SK-N-SH treated with all-trans-retinoic acid at 6 μM for 48 hours (cell line): ENCODE data around the gene TMPRSS4.

Experiments used
- ATAC-seq: fragments of 200-7000 bp; cut with Tn5 transposase; 3 replicates; pipeline ENCODE4 v1.9.1; 2020; ENCODE audit warnings: mild to moderate bottlenecking, moderate library complexity
- ARNTL ChIP-seq: fragments of 450-650 bp; formaldehyde crosslinking; IDR thresholded peaks from 2 replicates; pipeline ENCODE4 v1.5.0; 2020; ENCODE audit warnings: low read depth, mild to moderate bottlenecking, moderate library complexity, borderline replicate concordance
- BACH2 ChIP-seq: fragments of 250-450 bp; sonication (Bioruptor Pico); IDR thresholded peaks from 2 replicates; pipeline ENCODE4 v1.9.0; 2021; ENCODE audit warnings: mild to moderate bottlenecking, borderline replicate concordance
- CSDC2 ChIP-seq: fragments of 250-450 bp; sonication (Bioruptor Pico); IDR thresholded peaks from 2 replicates; pipeline ENCODE4 v1.5.0; 2020; ENCODE audit warnings: mild to moderate bottlenecking, moderate library complexity
- CSRNP3 ChIP-seq: fragments of 250-450 bp; sonication (Bioruptor Pico); IDR thresholded peaks from 2 replicates; pipeline ENCODE4 v1.5.1; 2021; ENCODE audit warnings: mild to moderate bottlenecking, moderate library complexity
- ESRRG ChIP-seq: fragments of 250-450 bp; sonication (Bioruptor Pico); IDR thresholded peaks from 2 replicates; pipeline ENCODE4 v1.6.1; 2021; ENCODE audit warnings: mild to moderate bottlenecking
- GLIS3 ChIP-seq: fragments of 250-450 bp; sonication (Bioruptor Pico); IDR thresholded peaks from 2 replicates; pipeline ENCODE4 v1.5.0; 2020; ENCODE audit warnings: mild to moderate bottlenecking, moderate library complexity
- ISL1 ChIP-seq: fragments of 250-450 bp; sonication (Bioruptor Pico); IDR thresholded peaks from 2 replicates; pipeline ENCODE4 v2.1.2; 2022; ENCODE audit warnings: mild to moderate bottlenecking, moderate library complexity
- OSR1 ChIP-seq: fragments of 250-450 bp; sonication (Bioruptor Pico); IDR thresholded peaks from 2 replicates; pipeline ENCODE4 v1.8.0; 2022; ENCODE audit warnings: moderate library complexity, mild to moderate bottlenecking, inconsistent platforms
- PATZ1 ChIP-seq: fragments of 250-450 bp; sonication (Bioruptor Pico); IDR thresholded peaks from 2 replicates; pipeline ENCODE4 v1.8.0; 2020; ENCODE audit warnings: mild to moderate bottlenecking, moderate library complexity, borderline replicate concordance
- POU6F1 ChIP-seq: fragments of 250-450 bp; sonication (Bioruptor Pico); IDR thresholded peaks from 2 replicates; pipeline ENCODE4 v1.8.0; 2021; ENCODE audit warnings: low read depth, mild to moderate bottlenecking, moderate library complexity, borderline replicate concordance
- PPARA ChIP-seq: fragments of 250-450 bp; sonication (Bioruptor Pico); IDR thresholded peaks from 2 replicates; pipeline ENCODE4 v1.5.0; 2020; ENCODE audit warnings: mild to moderate bottlenecking, borderline replicate concordance
- RARB ChIP-seq: fragments of 250-450 bp; sonication (Bioruptor Pico); IDR thresholded peaks from 2 replicates; pipeline ENCODE4 v1.8.0; 2021; ENCODE audit warnings: mild to moderate bottlenecking, moderate library complexity
- SNAI2 ChIP-seq: fragments of 250-450 bp; sonication (Bioruptor Pico); IDR thresholded peaks from 2 replicates; pipeline ENCODE4 v1.5.0; 2020; ENCODE audit warnings: mild to moderate bottlenecking, moderate library complexity
- TCF4 ChIP-seq: fragments of 250-450 bp; sonication (Bioruptor Pico); IDR thresholded peaks from 2 replicates; pipeline ENCODE4 v1.8.0; 2021; ENCODE audit warnings: mild to moderate bottlenecking, moderate library complexity, borderline replicate concordance
- TOX ChIP-seq: fragments of 250-450 bp; sonication (Bioruptor Pico); IDR thresholded peaks from 2 replicates; pipeline ENCODE4 v1.8.0; 2021; ENCODE audit warnings: mild to moderate bottlenecking, moderate library complexity, borderline replicate concordance
- TSHZ2 ChIP-seq: fragments of 250-450 bp; sonication (Bioruptor Pico); IDR thresholded peaks from 2 replicates; pipeline ENCODE4 v1.5.0; 2020; ENCODE audit warnings: mild to moderate bottlenecking, moderate library complexity
- ZC3H10 ChIP-seq: fragments of 250-450 bp; sonication (Bioruptor Pico); IDR thresholded peaks from 2 replicates; pipeline ENCODE4 v1.5.1; 2021; ENCODE audit warnings: mild to moderate bottlenecking, moderate library complexity
- ZFP3 ChIP-seq: fragments of 250-450 bp; sonication (Bioruptor Pico); IDR thresholded peaks from 2 replicates; pipeline ENCODE4 v1.5.0; 2020; ENCODE audit warnings: mild to moderate bottlenecking, moderate library complexity
- ZFP30 ChIP-seq: fragments of 450-650 bp; formaldehyde crosslinking; IDR thresholded peaks from 2 replicates; pipeline ENCODE4 v1.5.0; 2022; ENCODE audit warnings: mild to moderate bottlenecking, moderate library complexity
- ZNF565 ChIP-seq: fragments of 450-650 bp; formaldehyde crosslinking; conservative IDR thresholded peaks from 2 replicates; pipeline ENCODE4 v1.5.0; 2020; ENCODE audit warnings: low read depth, mild to moderate bottlenecking, moderate library complexity
- ZNF70 ChIP-seq: fragments of 450-650 bp; formaldehyde crosslinking; IDR thresholded peaks from 2 replicates; pipeline ENCODE4 v1.5.0; 2020; ENCODE audit warnings: mild to moderate bottlenecking, moderate library complexity
- ZNF8 ChIP-seq: fragments of 450-650 bp; formaldehyde crosslinking; IDR thresholded peaks from 2 replicates; pipeline ENCODE4 v1.5.0; 2020; ENCODE audit warnings: mild to moderate bottlenecking, moderate library complexity
- TF ChIP-seq, protein P1 (sequence below): fragments of 250-450 bp; sonication (Bioruptor Pico); IDR thresholded peaks from 2 replicates; pipeline ENCODE4 v1.5.1; 2020; ENCODE audit warnings: low read depth, mild to moderate bottlenecking, moderate library complexity

TMPRSS4 gene

DNA sequence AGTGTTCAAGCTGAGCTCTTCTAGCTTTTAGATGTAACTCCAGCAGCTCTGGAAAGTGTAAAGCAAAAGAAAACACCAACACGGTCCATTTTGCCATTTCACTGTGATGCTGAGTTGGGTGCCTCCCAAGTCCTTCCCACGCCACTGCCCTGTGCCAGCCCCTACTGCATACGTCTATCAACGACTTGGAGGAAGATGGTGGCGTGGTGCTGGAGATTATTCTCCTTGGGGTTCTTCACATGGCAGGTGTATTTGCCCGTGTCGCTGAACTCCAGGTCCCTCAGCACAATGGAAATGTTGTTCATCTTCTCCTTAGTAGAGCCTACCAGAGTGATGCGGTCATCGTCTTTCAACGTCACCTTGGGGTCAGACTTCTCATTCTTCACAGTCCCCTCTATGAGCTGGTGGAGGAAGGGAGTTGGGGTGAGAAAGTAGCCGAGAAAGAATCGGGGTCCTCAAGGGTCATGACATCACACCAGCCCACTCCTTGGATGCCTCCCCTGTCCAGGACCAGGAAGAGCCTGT lies 66.8 kb downstream of the TMPRSS4 start:
- ATAC-seq = no peak
- no peak for TF ChIP-seq OSR1
- TF ChIP-seq ZNF70 = no peak
- TF ChIP-seq, protein P1, sequence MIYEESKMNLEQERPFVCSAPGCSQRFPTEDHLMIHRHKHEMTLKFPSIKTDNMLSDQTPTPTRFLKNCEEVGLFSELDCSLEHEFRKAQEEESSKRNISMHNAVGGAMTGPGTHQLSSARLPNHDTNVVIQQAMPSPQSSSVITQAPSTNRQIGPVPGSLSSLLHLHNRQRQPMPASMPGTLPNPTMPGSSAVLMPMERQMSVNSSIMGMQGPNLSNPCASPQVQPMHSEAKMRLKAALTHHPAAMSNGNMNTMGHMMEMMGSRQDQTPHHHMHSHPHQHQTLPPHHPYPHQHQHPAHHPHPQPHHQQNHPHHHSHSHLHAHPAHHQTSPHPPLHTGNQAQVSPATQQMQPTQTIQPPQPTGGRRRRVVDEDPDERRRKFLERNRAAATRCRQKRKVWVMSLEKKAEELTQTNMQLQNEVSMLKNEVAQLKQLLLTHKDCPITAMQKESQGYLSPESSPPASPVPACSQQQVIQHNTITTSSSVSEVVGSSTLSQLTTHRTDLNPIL = no peak
- TF ChIP-seq CSDC2 (CRISPR knock-in tag) = no peak
- no peak for TF ChIP-seq POU6F1
- no peak for TF ChIP-seq TSHZ2 (CRISPR knock-in tag)
- TF ChIP-seq ZC3H10 = no peak
- no peak for TF ChIP-seq ZFP3 (CRISPR knock-in tag)
- TF ChIP-seq ZNF8 (CRISPR knock-in tag) = no peak
- TF ChIP-seq ISL1 = no peak
- no peak for TF ChIP-seq SNAI2
- no peak for TF ChIP-seq TCF4 (CRISPR knock-in tag)
- TF ChIP-seq ZFP30 (CRISPR knock-in tag) = no peak
- no peak for TF ChIP-seq CSRNP3 (CRISPR knock-in tag)
- TF ChIP-seq PPARA = no peak
- TF ChIP-seq PATZ1 = no peak
- no peak for TF ChIP-seq ESRRG
- no peak for TF ChIP-seq BACH2
- TF ChIP-seq GLIS3 (CRISPR knock-in tag) = no peak
- no peak for TF ChIP-seq RARB (CRISPR knock-in tag)
- TF ChIP-seq, all 23 proteins: peak for 0

DNA sequence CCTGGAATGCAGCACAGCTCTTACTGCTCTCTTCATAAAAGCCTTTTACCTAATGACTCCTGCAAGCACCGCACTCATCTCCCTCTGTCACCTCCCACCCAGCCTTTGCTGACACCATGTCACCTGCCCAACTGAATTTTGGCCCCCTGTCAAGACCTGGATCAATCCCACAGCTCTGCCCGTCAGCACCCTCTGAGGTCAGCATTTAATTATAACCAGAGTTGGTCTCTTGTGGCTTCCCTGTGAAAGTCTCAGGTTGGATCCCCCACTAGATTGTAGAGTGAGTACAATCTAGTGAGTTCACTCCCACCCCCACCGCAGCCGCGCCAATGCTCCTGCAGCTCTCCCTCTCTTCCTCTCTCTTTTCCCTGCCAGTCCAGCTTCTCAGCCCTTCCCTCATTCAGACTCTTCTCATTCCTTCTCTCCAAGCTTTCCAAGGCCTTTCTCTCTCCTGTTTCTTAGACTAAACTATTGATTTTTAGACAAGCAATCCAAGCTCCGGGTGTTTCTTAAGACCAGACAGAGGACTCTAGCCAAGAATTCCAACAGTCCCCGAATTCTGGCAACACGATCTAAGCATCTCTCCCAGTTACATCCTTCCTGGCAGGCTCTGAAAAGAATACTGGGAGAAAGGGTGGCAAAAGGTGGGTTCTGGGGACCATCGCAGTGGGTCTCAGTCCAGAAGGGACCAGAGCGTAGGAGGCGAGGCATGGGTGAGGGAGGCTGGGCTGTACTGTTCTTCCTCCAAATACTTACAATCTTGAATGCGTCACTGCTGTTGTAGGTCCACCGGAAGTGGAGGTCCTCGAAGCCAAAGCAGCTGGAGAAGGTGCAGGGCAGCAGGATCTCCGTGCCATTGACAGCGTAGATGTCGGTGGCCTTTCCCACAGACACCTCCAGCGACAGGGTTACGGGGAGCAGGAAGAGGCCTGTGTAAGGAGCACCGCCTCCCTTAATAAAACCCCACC lies 67.7 kb downstream of the TMPRSS4 start:
- TF ChIP-seq BACH2 (no peak), ZNF8 (CRISPR knock-in tag) (no peak), POU6F1 (no peak), ZNF70 (no peak), ISL1 (no peak), TOX (CRISPR knock-in tag) (no peak), ZC3H10 (no peak), GLIS3 (CRISPR knock-in tag) (no peak), ZNF565 (no peak), ESRRG (no peak), PPARA (no peak), TCF4 (CRISPR knock-in tag) (no peak), ARNTL (CRISPR knock-in tag) (no peak), SNAI2 (no peak), CSRNP3 (CRISPR knock-in tag) (no peak), OSR1 (no peak)
- no peak; the same call in 2 of the 3 replicates for ATAC-seq
